Measurements from ENCODE around the gene CLDN19.

- no peak for TF ChIP-seq POLR2A (IDR thresholded peaks at IDR 0.05; ENCODE audit: low read length)
- no peak for TF ChIP-seq GATA1 (IDR thresholded peaks at IDR 0.05; ENCODE audit: low read depth, low read length)
These were observed 35.0 kb upstream of the CLDN19 start for GRCh38 chr1:42774928-42775526.

Measured in erythroblast (primary cell).